CD4-positive, alpha-beta T cell treated with Interleukin-21 for 1 hour (primary cell): ENCODE data around the gene EXOSC6.
"Not testable (repeated sequence)": the region's sequence is repeated elsewhere in the genome, so short reads cannot be mapped to it uniquely, and the experiment has no call there.

Source experiments
- DNase-seq: peaks from one replicate; pipeline ENCODE4 v3.0.0-alpha.2; 2020

EXOSC6 gene

DNA sequence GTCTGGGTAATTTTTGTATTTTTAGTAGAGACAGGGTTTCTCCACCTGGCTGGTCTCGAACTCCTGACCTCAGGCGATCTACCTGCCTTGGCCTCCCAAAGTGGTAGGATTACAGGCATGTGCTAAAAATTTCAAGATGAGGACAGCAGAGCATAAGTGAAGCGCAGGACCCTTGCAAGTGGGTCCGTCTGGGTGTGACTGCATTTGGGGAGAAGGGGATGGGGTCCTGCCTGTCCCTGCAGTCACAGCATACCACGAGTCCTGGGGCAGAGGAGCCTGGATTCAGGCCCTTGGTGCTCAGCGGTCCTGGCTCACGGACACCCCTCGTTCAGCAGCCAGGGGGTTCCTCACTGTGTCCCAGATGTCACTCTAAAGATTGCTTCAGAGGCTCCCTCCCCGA, 53.5 kb downstream of the EXOSC6 start:
- DNase-seq = not testable (repeated sequence)

DNA sequence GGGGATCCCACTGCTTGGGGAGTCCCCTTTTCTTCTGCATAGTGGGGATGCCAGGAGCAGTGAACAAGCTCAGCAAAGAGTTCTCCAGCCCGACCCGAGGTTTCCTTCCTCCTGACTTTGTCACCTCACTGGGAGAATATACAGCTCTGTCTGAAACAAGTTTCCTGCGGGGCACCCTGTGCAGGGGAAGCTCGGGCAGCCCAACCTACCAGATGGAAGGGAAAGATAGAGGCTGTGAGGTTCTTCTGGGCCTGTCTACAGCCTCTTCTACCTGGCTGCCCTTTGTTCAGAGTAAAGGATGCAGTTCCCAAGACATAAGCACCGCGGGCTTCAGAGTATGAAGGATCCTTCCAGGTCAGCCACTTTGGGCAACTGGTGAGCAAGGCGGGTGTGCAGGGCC, 54.1 kb downstream of the EXOSC6 start:
- DNase-seq = not testable (repeated sequence)
